Stimulated activated naive CD8-positive, alpha-beta T cell treated with anti-CD3 and anti-CD28 coated beads, Interleukin-15, Interleukin-2, amounts not matched to agents 100 U/mL and 50 U/mL, for 24 hours (primary cell): ENCODE measurements around the gene RAB43.
A peak's percentile ranks its signal among the peaks of the same experiment; 100 is the strongest.

Experiments
- ATAC-seq: fragments of 150-1000 bp; cut with Tn5 transposase; one replicate; pipeline ENCODE4 v1.10.0; 2021
- DNase-seq: peaks from one replicate; pipeline ENCODE4 v3.0.0; 2021

RAB43 gene

DNA sequence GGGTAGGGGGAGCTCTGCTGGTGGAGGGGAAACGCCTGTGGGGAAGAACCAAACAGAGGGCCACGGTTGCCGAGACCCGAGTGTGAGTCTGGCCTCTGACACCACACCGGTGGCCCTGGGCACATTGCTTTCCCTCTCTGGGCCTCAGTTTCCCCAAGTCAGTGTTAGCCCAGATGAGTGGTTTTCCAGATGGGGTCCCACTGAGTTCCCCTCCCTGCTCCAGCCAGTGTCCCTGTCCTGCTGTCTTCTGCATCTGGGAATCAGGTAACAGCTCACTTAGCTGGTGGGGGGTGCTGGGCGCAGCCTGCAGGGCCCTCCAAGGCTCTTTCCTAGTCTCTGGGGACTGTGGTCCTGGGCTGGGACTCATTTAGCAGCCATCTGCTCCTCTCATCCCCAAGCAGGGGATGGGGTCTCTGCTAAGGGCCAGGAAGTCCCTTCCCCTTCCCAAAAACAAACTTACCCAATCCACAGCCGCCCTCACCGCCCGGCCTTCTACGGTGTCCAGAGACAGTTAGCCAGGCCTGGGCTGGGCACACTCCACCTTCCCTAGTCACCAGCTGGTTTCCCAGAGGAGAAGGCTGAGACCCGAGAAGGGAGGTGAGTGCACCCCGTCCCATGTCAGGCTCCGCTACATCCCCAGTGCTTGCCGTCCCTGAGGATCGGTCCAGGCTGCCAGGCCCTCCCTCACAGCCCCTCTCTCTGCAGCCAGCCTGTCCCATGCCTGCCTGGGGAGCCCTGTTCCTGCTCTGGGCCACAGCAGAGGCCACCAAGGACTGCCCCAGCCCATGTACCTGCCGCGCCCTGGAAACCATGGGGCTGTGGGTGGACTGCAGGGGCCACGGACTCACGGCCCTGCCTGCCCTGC, 60.3 kb downstream of the RAB43 start:
- ATAC-seq, result no peak
- no peak for DNase-seq

DNA sequence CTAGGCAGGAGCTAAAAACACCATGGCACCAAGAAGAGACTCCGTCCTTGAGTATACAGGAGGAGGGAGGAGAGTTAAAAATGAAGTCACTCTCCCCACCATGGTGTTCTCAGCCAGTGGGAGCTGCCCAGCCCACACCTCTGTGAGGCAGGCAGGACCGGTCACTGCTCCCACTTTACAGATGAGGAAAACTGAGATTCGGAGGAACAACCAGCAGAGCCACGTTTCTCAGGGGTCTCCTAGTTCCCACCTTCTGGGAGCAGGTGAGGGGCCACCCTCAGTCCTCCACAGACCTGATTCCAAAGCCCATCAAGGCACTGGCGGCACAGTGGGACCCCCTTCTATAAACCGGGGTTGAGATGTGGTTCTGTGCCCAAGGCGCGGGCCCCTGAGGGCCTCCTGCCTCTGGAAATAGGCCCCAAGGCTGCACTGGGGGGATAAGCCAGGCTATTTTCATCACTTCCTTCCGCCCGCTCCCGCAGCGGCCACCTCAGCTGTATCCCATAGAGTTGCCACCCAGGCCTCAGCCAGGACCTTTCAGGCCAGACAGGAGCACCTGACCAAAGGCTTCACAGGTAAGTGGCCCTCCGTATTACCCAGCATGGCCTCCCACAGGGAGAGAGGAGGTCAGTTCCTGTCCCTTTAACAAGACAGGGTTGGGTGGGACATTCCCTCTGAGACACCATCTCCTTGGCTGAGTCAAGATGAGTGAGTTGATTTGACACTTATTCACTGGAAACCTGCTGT, 61.2 kb downstream of the RAB43 start, which contains the start of gene GP9:
GP9 (plus strand) TSS at position 504 of the 747 bp plus-strand sequence. CDS start 961 bp downstream, outside the sequence.
- ATAC-seq, result no peak
- DNase-seq, result no peak

DNA sequence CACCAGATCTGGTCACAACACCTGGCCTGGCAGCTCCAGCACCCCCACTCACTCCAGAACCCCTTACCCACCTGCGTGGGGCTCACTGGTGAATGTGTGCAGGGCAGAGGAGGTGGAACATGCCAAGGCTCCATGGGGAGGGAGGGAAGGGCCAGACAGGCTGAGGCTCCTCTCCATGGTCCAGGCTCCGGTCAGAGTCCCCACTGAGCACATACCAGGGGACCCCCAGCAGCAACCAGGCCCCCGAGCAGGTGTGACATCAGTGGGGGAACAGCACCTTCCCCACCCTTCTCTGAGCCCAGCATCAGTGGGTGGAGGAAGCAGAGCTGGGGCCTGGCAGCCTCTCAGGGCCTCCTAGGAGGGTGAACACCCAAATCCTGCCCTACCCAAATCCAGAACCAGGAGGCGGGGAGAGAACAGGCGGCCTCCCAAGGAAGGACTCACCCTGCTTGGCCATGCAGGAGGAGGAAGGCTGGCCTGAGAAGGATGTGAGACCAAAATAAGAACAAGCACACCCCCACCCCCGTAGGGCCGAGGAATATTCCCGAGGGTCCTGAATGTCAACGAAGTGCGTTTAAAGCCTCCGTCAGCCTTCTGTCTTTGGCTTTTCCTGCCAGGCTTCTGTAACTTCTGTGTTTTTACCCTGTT, 62.2 kb downstream of the RAB43 start:
- no peak for DNase-seq
- ATAC-seq, result no peak

DNA sequence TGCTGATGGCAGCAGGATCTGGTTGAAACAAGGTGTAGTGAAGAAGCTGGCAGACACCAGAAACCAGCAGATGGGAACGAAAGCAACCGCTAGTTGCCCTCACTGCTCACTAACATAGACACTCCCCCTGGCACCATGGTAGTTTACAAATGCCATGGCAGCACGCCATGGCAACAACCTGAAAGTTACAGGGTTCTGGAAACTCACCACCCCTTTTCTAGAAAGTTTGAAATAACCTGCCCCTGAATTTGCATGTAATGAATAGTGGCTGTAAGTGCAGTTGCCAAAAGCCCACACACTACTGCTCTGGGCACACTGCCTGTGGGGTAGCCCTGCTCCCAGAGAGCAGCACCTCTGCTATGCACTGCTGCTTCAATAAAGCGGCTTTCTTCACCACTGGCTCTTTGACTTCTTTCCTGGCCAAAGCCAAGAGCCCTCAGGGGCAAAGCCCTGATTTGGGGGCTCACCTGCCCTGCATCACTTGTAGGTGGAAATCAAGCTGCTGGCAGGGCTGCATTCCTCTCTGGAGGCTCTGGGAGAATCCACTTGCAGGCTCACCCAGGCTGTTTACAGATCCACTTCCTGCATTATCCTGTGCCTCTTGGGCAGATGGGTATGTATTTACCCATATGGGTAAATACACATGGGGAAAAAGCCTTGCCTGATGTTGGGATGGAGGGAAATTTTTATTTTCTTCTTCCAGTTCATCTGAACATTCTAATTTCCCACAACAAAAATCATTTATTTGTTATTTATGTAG, 63.0 kb downstream of the RAB43 start:
- no peak for DNase-seq
- ATAC-seq, result peak; percentile 24

DNA sequence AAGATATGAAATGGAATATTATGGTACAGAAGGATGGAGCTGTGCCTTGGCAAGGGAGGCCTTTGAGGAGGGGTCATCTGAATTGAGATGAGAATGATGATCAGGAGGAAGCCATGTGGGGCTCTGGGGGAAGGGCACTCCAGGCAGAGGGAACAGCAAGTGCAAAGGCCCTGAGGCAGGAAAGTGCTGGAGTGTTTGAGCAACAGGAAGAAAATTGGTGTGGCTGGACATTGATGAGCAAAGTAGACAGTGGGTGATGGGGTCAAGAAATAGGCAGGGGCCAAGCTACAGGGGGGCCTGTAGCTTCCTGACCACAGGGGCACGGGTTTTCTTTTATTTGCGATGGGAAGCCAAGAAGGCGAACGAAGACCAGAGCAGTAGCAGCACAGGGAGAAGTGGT, 64.4 kb downstream of the RAB43 start:
- no peak for ATAC-seq

DNA sequence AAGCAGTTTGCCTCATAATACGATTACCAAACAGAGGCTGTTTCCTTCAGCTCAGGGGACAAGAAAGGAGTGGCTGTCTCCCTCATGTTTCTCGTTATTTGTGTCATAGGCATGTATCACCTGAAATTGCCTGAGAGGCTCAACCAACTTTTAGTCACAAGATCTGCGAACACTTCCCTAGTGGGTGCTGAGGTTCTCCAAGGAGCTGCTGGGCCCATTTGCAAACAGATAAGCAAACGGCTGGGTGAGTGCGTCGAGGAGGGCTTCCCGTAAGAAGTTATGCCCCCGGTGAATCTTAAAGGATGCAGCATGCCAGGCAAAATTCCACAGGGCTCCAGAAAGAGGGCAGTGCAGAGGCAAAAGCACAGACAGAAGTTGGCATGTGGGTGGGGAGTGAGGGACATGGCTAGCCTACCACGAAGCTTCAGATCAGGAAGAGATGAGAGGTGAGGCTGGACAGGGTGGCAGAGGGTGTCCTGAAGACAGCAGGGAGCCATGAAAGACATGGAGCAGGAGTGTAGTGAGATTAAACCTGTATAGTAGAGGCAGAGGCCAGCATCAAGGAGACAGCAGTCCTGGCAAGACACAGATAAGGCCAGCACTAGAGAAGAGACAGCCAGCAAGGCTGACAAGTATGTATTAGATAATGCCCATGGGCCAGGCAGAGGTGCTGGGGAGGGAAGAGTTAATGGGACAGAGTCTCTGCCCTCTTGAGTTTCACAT, 65.0 kb downstream of the RAB43 start:
- DNase-seq (no peak), ATAC-seq (no peak)

More for the DNA sequence above, 64.4 kb downstream of the RAB43 start:
- no peak for DNase-seq

DNA sequence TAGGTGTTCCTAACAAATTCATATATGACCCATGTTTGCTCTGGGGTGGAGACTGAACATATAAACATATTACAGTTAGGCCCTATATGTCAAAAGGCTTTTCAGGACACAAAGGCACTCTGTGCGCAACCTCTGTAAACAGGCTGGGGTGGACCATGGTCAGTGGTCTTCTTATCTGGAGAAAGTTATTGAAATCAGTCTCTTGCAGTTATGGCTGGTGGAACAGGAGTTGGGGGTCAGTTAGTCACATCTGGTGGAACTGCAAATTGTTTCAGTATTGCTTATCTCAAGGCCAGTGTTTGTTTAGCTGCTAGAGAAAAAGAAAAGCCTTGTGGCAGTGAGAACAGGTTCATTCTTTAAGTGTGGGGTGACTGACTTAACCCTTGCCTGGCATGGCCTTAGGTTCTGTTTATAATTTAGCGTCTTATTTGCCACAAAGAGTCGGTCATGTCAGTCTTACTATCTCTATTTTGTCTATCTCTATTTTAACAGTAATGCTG, 66.9 kb downstream of the RAB43 start:
- ATAC-seq (no peak), DNase-seq (no peak)

DNA sequence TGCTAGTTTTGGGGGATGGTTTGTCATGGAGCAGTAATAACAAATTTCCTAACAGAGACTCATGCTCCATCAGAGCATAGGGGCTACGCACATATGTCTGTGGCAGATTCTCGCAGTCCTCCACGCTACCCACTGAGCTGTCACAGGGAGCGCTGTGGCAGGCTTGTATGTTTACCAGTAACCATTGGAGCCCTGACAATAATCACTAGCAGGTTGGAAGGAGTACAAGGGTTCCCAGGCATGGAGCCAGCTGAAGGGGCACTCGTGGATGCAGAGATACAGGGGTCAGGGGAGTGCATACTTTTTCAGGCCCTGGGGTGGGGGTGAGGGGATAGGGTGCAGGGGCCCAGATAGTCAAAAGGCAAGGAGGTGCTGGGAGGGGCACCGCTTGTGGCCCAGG, 68.9 kb downstream of the RAB43 start:
- no peak for DNase-seq
- ATAC-seq, result no peak

DNA sequence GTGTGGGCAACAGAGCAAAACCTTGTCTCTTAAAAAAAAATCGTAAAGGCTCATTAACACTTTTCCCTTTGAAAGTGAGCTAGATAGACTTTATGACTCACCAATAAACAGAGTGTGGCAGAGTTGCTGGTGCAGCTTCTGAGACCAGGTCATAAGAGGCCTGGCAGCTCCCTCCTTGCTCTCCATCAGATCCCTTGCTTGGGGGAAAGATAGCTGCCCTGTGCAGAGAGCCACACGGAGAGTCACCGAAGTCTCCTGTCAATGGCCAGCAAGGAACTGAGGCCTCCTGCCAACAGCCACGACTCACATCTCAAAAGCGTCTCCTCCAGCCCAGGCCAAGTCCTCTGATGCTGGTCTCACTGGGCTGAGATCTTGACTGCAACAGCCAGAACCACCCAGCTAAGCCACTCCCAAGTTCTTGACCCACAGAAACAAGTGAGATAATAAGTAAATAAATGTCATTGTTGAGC, 69.7 kb downstream of the RAB43 start:
- no peak for ATAC-seq
- DNase-seq, result no peak

DNA sequence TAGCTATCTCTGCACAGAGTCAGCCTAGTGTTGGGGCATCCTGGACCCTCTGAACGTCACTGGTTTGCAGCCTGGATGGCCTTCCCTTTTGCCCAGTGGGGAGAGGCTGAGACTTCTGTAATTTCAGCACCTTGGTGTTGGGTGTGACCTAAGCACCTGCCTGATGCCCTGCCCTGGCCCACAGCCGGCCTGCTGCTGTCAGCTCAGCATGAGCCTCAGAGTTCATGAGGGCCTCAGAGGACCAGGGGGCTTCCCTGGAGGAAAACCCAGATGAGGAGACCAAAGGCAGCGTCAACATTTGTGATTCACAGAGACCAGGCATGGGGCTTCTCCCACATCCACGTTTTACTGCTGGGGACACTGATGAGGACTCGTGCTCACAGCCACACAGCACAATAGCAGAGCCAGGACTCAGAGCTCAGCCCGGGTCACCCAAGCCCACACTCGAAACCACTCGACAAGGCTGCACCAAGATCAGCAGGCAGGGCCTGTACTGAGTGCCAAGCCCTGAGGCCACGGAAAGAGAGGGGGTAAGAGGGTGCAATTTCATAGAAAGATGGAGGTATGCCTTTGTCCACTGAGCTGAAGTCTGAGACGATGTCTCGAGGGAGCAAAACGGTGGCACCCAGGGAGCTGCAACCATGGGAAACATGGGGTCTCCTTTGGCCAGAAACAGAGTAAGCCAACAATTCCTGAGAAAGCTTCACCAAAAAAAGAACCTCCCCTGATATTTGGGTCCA, 70.9 kb downstream of the RAB43 start:
- DNase-seq (no peak), ATAC-seq (no peak)

DNA sequence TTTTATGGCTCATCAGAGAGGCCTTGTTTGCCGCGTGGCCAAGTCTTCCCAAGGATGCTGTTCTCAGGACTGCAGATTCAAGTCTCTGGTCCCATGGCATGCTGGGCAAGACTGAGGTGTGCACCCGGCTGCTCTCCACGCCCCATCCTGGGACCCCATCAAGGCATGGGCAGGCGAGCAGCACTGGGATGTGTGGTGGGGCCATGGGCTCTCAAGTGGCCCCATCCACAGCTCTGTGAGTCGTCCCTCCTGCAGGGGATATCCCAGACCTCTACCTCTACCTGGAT, 74.1 kb downstream of the RAB43 start:
- DNase-seq (no peak), ATAC-seq (no peak)

DNA sequence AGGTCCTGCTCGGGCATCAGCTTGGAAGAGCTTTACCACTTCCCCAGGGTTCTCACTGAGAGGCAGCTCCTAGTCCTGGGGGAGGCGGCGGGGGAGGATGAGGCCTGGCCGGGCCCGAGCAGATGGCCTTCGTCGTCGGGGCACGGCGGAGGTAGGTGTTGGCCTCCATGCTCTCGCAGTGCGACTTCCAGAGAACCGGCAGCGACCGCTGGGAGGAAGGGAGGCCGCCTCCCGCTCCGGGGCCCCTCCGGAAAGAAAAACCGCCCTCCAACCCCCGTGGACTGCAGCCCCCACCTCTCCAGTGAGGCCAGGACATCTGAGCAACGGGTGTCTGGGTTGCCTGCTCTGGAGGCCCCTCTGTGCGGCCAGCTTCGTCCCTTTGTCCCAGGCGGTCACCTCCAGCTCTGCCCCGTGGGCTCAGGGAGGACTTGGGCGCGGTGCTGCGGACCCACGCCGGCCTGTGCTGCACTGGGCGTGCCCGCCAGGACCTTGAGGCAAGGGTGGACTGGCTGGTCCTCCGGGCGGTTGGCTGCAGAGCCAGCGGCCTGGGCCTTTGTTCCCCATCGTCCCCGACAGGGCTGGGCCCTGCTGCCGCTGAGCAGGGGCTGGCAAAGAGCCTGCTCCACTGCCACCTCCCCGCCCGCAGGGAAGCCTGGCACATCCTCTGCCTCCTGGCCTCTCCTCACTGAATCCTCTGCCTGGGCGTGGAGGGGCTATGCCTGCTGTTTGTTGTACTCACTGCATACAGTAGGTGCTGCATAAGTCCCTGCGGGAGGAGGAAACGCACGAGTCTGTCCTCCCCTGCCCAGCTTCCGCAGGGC, 74.7 kb downstream of the RAB43 start:
- DNase-seq (no peak), ATAC-seq (no peak)

DNA sequence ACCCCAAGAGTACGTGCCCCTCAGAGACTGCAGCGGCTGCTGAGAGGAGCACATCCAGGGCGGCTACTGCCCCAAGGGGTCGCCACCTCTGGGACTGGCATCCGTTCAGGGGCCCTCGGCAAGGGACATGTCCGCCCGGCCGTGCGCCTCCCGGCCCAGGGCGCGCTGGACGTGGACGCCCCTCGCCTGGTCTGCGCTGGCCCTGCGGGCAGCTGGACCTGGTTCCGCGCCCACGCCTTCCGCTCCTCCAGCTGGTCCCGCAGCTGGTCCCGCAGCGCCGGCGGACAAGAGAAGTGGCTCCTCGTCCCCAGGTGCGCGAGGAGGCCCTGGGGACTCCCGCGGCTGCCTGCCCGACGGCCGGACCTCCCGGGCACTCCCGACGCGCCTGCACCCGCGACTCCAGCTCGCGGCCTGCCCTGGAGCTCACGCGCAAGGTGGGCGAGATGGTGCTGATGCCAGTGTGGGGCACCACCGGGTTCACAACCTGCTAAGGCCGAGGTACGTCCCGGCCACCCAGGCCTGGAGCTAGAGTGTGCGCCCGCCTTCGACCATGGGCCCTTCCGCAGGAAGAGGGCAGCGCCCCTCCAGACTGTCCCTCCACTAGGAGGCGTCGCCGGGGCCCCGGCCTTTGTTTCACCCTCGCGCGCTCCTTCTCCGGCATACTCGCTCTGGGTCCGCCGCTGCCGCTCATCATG, 75.4 kb downstream of the RAB43 start:
- DNase-seq (no peak), ATAC-seq (peak; percentile 55)

DNA sequence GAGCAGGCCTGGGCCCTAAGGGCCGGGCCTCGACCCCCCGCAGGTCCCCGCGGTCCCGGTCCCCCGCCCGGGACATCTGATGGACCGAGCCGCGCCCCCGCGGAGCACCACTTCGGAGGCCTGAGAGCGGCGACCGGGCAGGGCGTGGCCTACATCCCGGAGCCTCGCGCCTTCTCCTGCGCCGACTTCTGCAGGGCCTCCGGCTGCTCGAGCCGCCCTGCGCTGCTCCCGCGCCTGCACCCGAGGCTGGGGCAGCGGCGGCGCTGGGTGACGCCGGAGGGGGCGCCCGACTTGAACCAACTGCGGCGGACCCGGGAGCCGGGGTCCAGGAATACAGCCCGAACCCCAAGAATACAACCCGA, 75.9 kb downstream of the RAB43 start:
- peak; percentile 56 for DNase-seq

DNA sequence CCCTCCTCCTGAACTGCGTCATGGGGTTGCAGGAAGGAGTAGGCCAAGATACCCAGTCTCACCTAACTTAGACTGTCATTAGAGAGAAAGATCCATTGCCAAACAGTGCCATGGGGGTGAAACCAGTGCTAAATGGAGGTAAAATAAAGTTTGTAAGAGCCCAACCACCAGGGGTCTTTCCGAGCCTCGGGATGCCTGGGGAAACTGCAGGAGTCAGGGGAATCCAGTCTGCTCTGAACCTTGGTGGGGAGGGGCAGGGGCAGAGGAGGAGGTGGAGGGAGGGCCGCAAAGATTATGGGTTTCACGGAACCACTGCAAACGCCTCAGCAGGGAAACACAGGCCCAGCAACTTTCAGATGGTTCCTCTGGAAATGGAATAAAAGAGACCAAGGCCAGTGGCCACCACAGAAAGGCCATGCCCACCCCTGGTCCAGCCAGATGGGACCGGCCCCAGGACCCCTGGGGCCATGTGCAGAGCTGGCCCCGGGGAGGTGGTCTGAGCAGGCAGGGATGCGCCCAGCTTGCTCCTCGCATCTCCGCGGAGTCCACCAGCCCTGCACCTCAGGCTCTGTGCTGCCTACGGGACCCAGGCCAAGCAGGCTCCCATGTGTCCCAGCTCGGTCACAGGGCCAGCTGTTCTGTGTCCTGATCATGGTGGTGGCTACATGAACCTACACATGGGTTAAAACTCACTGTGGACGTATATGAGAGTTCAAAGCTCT, 80.9 kb downstream of the RAB43 start:
- ATAC-seq (no peak), DNase-seq (no peak)

More for the DNA sequence above, 75.9 kb downstream of the RAB43 start:
- ATAC-seq, result peak; percentile 88

DNA sequence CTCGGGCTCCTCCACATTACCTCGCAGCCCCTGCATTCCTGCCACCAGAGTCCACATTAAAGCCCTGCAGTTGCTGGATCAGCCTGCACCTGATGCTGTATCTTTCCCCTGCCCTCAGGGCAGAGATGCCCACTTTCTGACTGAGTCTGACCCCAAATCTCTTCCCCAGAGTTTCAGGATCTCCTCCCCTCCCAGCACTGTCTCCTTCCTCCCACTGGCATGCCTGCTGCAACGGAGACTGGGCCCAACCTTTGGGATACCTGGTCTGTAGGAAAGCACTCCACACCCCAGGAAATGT, 81.6 kb downstream of the RAB43 start:
- no peak for ATAC-seq
- DNase-seq, result no peak

DNA sequence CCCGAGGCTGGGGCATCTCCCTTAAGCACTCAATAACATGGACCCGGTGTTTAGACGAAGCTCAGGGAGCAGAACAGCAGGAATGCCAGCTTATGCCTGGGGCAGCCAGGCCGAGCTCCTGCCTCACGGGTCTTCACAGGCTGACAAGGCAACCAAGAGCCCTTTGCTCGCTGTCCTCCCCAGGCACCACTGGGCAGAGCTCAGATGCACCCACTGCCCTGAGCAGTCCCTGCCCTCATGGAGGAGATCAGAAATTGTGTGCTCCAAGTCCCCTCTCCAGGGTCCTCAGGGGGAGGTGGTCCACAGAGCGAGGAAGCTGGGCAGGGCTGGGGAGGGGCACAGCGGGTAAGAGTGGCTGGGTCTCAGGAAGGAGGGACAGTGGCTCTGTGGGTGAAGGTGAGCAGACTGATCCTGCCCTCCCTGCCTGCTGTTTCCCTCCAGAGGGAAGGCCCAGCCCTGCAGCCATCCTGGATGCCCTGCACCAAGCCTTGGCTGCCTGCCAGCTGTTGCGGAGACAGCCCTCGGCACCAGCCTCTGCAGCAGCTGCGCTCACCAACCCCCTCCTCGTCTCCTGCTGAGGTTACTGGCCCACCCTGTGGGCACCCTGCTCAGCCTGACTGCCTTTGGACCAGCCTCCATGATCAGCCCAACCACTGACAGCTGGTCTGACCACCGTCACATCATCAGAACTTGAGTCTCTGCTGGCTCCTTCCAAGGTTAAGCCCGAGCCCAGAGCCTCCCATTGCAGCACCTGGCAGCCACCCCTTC, 82.1 kb downstream of the RAB43 start:
- DNase-seq (no peak), ATAC-seq (no peak)
